Endothelial cell of umbilical vein (primary cell): Measurements from ENCODE around the gene PLA2R1. TPM values are rescaled to one million over a fixed set of nuclear protein-coding genes. Genes with fewer than 3 reads are reported as not detected.

Experiments used
- BruUV-seq: library from RNA; stranded (reverse); fragments of 400-500 nt; replicated peaks from 2 replicates; lab custom pipeline; 2021; lab: Mats Ljungman, UMichigan
- CTCF ChIA-PET: fragments of 300-600, 350-600 bp; sonication (Branson Sonifier 250); formaldehyde crosslinking; loops from one replicate; lab custom pipeline; 2021; ENCODE audit warnings: antibody characterized with exemption, inconsistent platforms; lab: Charles Lee
- POLR2A ChIA-PET: fragments of 300-600, 350-600 bp; sonication (Branson Sonifier 250); formaldehyde crosslinking; loops from one replicate; lab custom pipeline; 2021; ENCODE audit warnings: antibody characterized with exemption, inconsistent platforms; lab: Charles Lee
- DNase-seq: peaks from one replicate; pipeline ENCODE4 v3.0.0-alpha.2; 2011; ENCODE audit warnings: low read depth, low spot score
- FAIRE-seq: peaks from 2 replicates; lab custom pipeline; 2011; peaks lifted over from hg19 to GRCh38; lab: Jason Lieb, UNC
- H2AFZ ChIP-seq: 2 replicates; pipeline ENCODE4 v1.6.0; 2012; ENCODE audit warnings: low read depth, low read length, control low read depth, inconsistent platforms
- H3K27ac ChIP-seq: 2 replicates; pipeline ENCODE4 v1.5.1; 2011; ENCODE audit warnings: low read depth, mild to moderate bottlenecking, control low read depth, low read length, moderate library complexity; ENCODE audit not compliant: insufficient read depth
- H3K27me3 ChIP-seq, 2 experiments: 2 replicates each; pipeline versions ENCODE4 v1.6.0 to v1.6.1; 2011; ENCODE audit warnings: low read length in 2 of 2, mixed read lengths in 1 of 2; ENCODE audit not compliant: control insufficient read depth in 2 of 2, insufficient read depth in 2 of 2
- H3K36me3 ChIP-seq, 2 experiments: 2 replicates in 1 of 2; 3 replicates in 1 of 2; pipeline ENCODE4 v1.5.1; 2011; ENCODE audit warnings: low read length in 2 of 2, mild to moderate bottlenecking in 1 of 2, moderate library complexity in 1 of 2; ENCODE audit not compliant: control insufficient read depth in 2 of 2, insufficient read depth in 2 of 2; ENCODE audit errors: extremely low read depth in 1 of 2
- H3K4me1 ChIP-seq: 3 replicates; pipeline ENCODE4 v1.5.1; 2011; ENCODE audit warnings: mild to moderate bottlenecking, low read length; ENCODE audit not compliant: control insufficient read depth, insufficient read depth; ENCODE audit errors: extremely low read depth
- H3K4me2 ChIP-seq: 2 replicates; pipeline ENCODE4 v1.6.1; 2011; ENCODE audit warnings: low read length, control low read depth, mixed read lengths; ENCODE audit not compliant: insufficient read depth
- H3K4me3 ChIP-seq, 3 experiments: fragments of 200-600 bp in 1 of 3; sonication (generic), shearing (Covaris generic) in 1 of 3; replicated peaks in 1 of 3; 2 replicates each; pipeline ENCODE4 v1.5.1; 2011 to 2016; ENCODE audit warnings: control low read depth in 3 of 3, low read length in 3 of 3, mild to moderate bottlenecking in 2 of 3, inconsistent platforms in 1 of 3, low read depth in 1 of 3, moderate library complexity in 1 of 3; ENCODE audit not compliant: insufficient read depth in 1 of 3
- H3K79me2 ChIP-seq: 2 replicates; pipeline ENCODE4 v1.6.0; 2012; ENCODE audit warnings: low read length, inconsistent platforms; ENCODE audit not compliant: control insufficient read depth, insufficient read depth
- H3K9ac ChIP-seq: replicated peaks from 2 replicates; pipeline ENCODE3; 2011; ENCODE audit warnings: low read length, control low read depth; ENCODE audit not compliant: insufficient read depth; ENCODE audit errors: extremely low read depth
- H3K9me1 ChIP-seq: replicated peaks from 3 replicates; pipeline ENCODE4 v1.6.0; 2011; ENCODE audit warnings: mild to moderate bottlenecking, low read length; ENCODE audit not compliant: control insufficient read depth, insufficient read depth; ENCODE audit errors: extremely low read depth
- H3K9me3 ChIP-seq: replicated peaks from 2 replicates; pipeline ENCODE4 v1.5.1; 2012; ENCODE audit warnings: low read length, inconsistent platforms; ENCODE audit not compliant: control insufficient read depth, insufficient read depth
- H4K20me1 ChIP-seq: replicated peaks from 2 replicates; pipeline ENCODE3; 2011; ENCODE audit warnings: mild to moderate bottlenecking, low read length; ENCODE audit not compliant: control insufficient read depth, insufficient read depth; ENCODE audit errors: extremely low read depth
- CTCF ChIP-seq, 2 donors: IDR thresholded peaks; 1 replicate in 1 of 2; 2 replicates in 1 of 2; pipeline ENCODE4 v1.5.1; 2011; ENCODE audit warnings: low read length in 2 of 2, mild to moderate bottlenecking in 2 of 2, moderate library complexity in 2 of 2, control low read depth in 1 of 2, inconsistent platforms in 1 of 2, low read depth in 1 of 2; ENCODE audit not compliant: insufficient read depth in 1 of 2; ENCODE audit errors: extremely low read depth in 1 of 2
- EZH2 ChIP-seq: IDR thresholded peaks from 2 replicates; pipeline ENCODE4 v1.6.1; 2012; ENCODE audit warnings: borderline replicate concordance, low read depth, mild to moderate bottlenecking, moderate library complexity, low read length, inconsistent platforms; ENCODE audit not compliant: severe bottlenecking
- FOS ChIP-seq: IDR thresholded peaks from 2 replicates; pipeline ENCODE4 v1.6.1; 2011; ENCODE audit warnings: mild to moderate bottlenecking, low read length, moderate library complexity, borderline replicate concordance; ENCODE audit not compliant: insufficient read depth
- GATA2 ChIP-seq: IDR thresholded peaks from 2 replicates; pipeline ENCODE4 v1.7.0; 2011; ENCODE audit warnings: low read depth, mild to moderate bottlenecking, moderate library complexity, mixed read lengths, low read length; ENCODE audit not compliant: insufficient read length, insufficient read depth
- JUN ChIP-seq: IDR thresholded peaks from 2 replicates; pipeline ENCODE4 v1.6.1; 2011; ENCODE audit warnings: borderline replicate concordance, low read depth; ENCODE audit not compliant: insufficient read length, insufficient read depth
- MYC ChIP-seq: IDR thresholded peaks from one replicate; pipeline ENCODE4 v1.6.1; 2011; ENCODE audit warnings: mild to moderate bottlenecking, low read depth, low read length
- POLR2A ChIP-seq: IDR thresholded peaks from 2 replicates; pipeline ENCODE4 v1.6.1; 2012; ENCODE audit warnings: low read depth, mild to moderate bottlenecking, control low read depth, low read length
- POLR2AphosphoS5 ChIP-seq: IDR thresholded peaks from 2 replicates; pipeline ENCODE4 v1.6.1; 2012; ENCODE audit warnings: low read depth, mild to moderate bottlenecking, control low read depth, low read length, moderate library complexity; ENCODE audit not compliant: insufficient read depth
- dilution Hi-C: fragments of 300-500 bp; cut with MboI; formaldehyde crosslinking; loops from one replicate; pipeline ENCODE4 v1.15.0; 2019; ENCODE audit warnings: low sequenced_read_pairs; ENCODE audit not compliant: extremely low pct_ligation_motif_present
- intact Hi-C: fragments of 100-400 bp; cut with micrococcal nuclease; formaldehyde crosslinking; loops from one replicate; pipeline ENCODE4 v1.10.0; 2022
- polyA plus RNA-seq, 4 experiments: library from polyadenylated mRNA; depleted of rRNA in 3 of 4; stranded (reverse) in 3 of 4; unstranded in 1 of 4; fragments of >200 nt; gene quantifications; 2 replicates each; pipeline versions ENCODE4 v1.2.1 to v1.2.3, GENCODE V29; 2011 to 2012; ENCODE audit warnings: missing spikeins in 1 of 4
- total RNA-seq: library from RNA; stranded (reverse); gene quantifications from 2 replicates; pipeline ENCODE4 v1.2.3, GENCODE V29; 2021
- TF ChIP-seq, protein P1 (sequence below): IDR thresholded peaks from 2 replicates; pipeline ENCODE4 v1.6.1; 2011; ENCODE audit not compliant: insufficient read depth, insufficient read length

The PLA2R1 gene
- total and polyA plus RNA-seq, 2 donors (not counting 3 experiments of a cell fraction or from before 2014, with no cell fraction given), result 6.9 to 14.4 TPM

DNA sequence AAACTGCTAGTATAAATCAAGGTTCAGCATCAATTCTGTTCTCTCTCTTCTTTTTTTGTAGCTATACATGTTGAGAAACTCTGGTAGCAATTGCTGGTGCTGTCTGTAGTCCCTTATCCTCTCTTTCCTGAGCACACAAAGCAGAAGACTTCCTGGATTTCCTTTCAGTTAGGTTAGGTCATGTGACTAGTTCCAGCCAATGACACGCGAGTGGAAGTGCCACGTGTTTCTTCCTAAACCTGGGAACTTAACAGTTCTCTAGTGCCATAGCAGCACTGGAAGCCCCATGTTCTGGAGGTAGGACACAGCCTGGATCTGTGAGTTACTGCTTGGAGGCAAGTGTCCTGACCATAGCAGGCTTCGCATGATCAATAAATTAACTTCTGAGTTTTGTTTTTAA lies 125.9 kb downstream of the PLA2R1 start:
- CTCF ChIA-PET, result interaction anchor here (0.9 kb wide), 1 partner anchor 25 kb away, joined by 3 read pairs; no protein-coding TSS in a partner anchor
- no peak overlapping the region for H2AFZ ChIP-seq
- BruUV-seq, result no TSS peak
- DNase-seq, result no peak
- no peaks in the 10 kb centered on the region for H3K27me3 ChIP-seq
- peaks cover 1% of the 10 kb centered on the region for H3K4me1 ChIP-seq
- intact Hi-C loops, result no loop called here
- no peaks in the 10 kb centered on the region for H3K9me3 ChIP-seq
- H3K4me3 ChIP-seq, result no peak overlapping the region
- H3K27ac ChIP-seq, result no peak overlapping the region
- no peak overlapping the region for H3K4me2 ChIP-seq
- no peak overlapping the region for H3K9ac ChIP-seq
- TF ChIP-seq POLR2AphosphoS5 (no peak), CTCF (IDR thresholded peaks at IDR 0.05; ENCODE audit: extremely low read depth in 1 of 2, insufficient read depth in 1 of 2, low read depth in 1 of 2, low read length in 2 of 2) (no peak), EZH2 (no peak), GATA2 (no peak), FOS (no peak), MYC (no peak), POLR2A (no peak), JUN (no peak)
- TF ChIP-seq, protein P1, sequence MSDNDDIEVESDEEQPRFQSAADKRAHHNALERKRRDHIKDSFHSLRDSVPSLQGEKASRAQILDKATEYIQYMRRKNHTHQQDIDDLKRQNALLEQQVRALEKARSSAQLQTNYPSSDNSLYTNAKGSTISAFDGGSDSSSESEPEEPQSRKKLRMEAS, result no peak
- no peaks in the 10 kb centered on the region for H3K36me3 ChIP-seq
- dilution Hi-C loops, result no loop called here
- no peaks in the 10 kb centered on the region for H3K79me2 ChIP-seq
- H4K20me1 ChIP-seq, result no peaks in the 10 kb centered on the region
- no peak for FAIRE-seq
- H3K9me1 ChIP-seq, result no peaks in the 10 kb centered on the region
- POLR2A ChIA-PET, result no interaction called here
